ENCODE results near the gene NLGN2.

The NLGN2 gene

DNA sequence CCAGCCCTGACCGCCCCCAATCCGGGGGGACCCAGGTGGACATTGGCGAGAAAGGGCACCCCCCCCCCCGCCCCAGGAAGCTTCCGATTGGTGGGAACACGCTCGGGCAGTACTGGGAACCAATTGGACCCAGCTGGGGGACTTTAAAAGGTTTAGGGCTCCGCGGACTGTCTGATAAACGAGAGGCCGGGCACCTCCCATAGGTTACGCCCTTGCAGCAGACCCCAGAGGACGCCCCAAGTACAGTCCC, 4.0 kb upstream of the NLGN2 start:
- Histone ChIP-seq H3K4me1 (ENCODE audit: insufficient read depth, insufficient read length) (no peaks in the 10 kb centered on the region), H3K4me3 (ENCODE audit: insufficient read length, low read depth) (peak overlapping the region; percentile 68), H3K27me3 (ENCODE audit: insufficient read depth, insufficient read length) (no peaks in the 10 kb centered on the region), H3K9ac (ENCODE audit: insufficient read length, low read depth) (peak overlapping the region; percentile 90), H3K9me3 (ENCODE audit: insufficient read depth, low read length) (no peaks in the 10 kb centered on the region), H3K36me3 (ENCODE audit: insufficient read depth, insufficient read length, low read length) (peaks cover 9% of the 10 kb centered on the region)
- no peak for DNase-seq (ENCODE audit: low read depth, low spot score)
- TF ChIP-seq YY1 (IDR thresholded peaks at IDR 0.05; ENCODE audit: insufficient read depth, insufficient read length) (no peak), SUZ12 (IDR thresholded peaks at IDR 0.05; ENCODE audit: extremely low read depth, insufficient read depth, insufficient read length) (no peak), ZNF274 (IDR thresholded peaks at IDR 0.05; ENCODE audit: low read depth, low read length) (no peak)

DNA sequence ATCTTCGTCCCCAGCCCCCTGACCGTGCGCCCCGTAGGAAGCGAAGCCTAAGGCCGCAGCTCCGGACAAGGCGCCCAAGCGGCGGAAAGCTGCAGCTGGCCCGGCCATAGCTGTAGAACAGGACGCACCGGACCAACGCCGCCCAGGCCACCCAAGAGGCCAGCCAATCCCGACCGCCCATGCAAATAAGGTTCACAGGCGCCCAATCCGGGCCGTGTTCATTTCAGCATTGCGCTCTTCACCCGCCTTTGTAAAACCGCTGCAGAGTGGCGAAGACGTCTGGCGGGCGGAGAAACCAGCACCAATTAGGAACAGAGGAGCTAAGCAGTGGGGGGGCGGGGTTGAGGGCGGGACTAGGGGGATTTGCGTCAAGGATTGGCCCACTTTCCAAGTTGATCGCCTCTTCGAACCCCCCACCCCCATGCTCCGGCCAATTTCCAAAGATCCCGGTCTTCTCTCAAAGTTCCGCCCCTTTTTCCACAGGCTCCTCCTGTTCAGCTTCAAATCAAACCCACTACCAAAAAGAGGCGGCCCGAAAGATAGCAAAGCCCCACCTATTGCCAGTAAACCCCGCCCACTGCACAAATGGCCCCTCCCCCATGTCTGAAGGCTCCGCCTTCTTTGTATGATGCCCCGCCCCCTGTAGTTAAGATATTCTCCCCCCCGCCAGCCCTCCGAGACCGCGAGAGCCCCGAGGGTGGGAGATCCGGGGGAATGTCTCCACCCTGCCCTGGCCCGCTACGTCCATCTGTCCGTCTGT, 3.5 kb upstream of the NLGN2 start, which contains the start of gene TMEM256:
Gene TMEM256, minus strand, starts transcription at position 121 of the 760 bp plus-strand sequence. Its CDS starts 13 bp downstream, at position 108.
- DNase-seq (ENCODE audit: low read depth, low spot score) = peak; percentile 95
- Histone ChIP-seq H3K4me3 (ENCODE audit: insufficient read length, low read depth) (peak within 1 kb of the TSS; percentile 78), H3K36me3 (ENCODE audit: insufficient read depth, insufficient read length, low read length) (peaks cover 14% of the 10 kb centered on the region), H3K27me3 (ENCODE audit: insufficient read depth, insufficient read length) (no peaks in the 10 kb centered on the region), H3K4me1 (ENCODE audit: insufficient read depth, insufficient read length) (no peaks in the 10 kb centered on the region), H3K9ac (ENCODE audit: insufficient read length, low read depth) (peak within 1 kb of the TSS; percentile 90), H3K9me3 (ENCODE audit: insufficient read depth, low read length) (no peaks in the 10 kb centered on the region)
- TF ChIP-seq YY1 (IDR thresholded peaks at IDR 0.05; ENCODE audit: insufficient read depth, insufficient read length) = peak; percentile 26
- no peak for TF ChIP-seq SUZ12 (IDR thresholded peaks at IDR 0.05; ENCODE audit: extremely low read depth, insufficient read depth, insufficient read length)

DNA sequence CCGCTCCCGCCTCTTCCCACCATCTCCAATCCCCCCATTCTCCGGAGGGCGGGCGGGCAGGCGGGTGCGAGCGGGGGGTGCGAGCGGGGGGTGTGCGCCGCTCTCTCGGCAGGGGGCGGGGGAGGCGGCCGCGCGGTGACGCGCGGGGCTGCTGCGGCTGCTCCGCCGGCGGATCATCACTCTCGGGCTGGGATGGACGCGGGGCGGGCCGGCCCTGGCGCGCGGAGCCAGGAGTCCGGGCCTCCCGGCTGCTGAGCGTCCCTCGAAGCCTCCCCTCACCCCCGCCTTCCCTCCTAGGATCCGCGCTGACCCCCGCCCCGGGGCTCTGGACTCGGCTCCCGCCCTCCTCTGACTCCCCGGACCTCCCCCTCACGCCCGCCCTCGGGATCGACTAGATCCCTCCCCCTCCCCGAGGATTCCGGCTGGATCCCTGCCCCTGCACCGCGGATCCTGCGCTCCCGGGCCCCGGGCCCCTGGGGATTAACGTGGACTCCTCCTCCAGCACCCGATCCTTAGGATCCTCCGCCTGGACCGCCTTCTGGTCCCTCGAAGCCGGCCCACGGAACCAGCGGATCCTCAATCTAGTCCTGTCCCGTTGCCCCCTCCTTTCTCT, 2.8 kb upstream of the NLGN2 start:
- Histone ChIP-seq H3K9me3 (ENCODE audit: insufficient read depth, low read length) (no peaks in the 10 kb centered on the region), H3K4me3 (ENCODE audit: insufficient read length, low read depth) (peak overlapping the region; percentile 78), H3K27me3 (ENCODE audit: insufficient read depth, insufficient read length) (no peaks in the 10 kb centered on the region), H3K4me1 (ENCODE audit: insufficient read depth, insufficient read length) (no peaks in the 10 kb centered on the region), H3K9ac (ENCODE audit: insufficient read length, low read depth) (peak overlapping the region; percentile 83), H3K36me3 (ENCODE audit: insufficient read depth, insufficient read length, low read length) (peaks cover 21% of the 10 kb centered on the region)
- TF ChIP-seq SUZ12 (IDR thresholded peaks at IDR 0.05; ENCODE audit: extremely low read depth, insufficient read depth, insufficient read length) = no peak
- no peak for TF ChIP-seq YY1 (IDR thresholded peaks at IDR 0.05; ENCODE audit: insufficient read depth, insufficient read length)
- TF ChIP-seq ZNF274 (IDR thresholded peaks at IDR 0.05; ENCODE audit: low read depth, low read length) = no peak
- DNase-seq (ENCODE audit: low read depth, low spot score) = no peak

DNA sequence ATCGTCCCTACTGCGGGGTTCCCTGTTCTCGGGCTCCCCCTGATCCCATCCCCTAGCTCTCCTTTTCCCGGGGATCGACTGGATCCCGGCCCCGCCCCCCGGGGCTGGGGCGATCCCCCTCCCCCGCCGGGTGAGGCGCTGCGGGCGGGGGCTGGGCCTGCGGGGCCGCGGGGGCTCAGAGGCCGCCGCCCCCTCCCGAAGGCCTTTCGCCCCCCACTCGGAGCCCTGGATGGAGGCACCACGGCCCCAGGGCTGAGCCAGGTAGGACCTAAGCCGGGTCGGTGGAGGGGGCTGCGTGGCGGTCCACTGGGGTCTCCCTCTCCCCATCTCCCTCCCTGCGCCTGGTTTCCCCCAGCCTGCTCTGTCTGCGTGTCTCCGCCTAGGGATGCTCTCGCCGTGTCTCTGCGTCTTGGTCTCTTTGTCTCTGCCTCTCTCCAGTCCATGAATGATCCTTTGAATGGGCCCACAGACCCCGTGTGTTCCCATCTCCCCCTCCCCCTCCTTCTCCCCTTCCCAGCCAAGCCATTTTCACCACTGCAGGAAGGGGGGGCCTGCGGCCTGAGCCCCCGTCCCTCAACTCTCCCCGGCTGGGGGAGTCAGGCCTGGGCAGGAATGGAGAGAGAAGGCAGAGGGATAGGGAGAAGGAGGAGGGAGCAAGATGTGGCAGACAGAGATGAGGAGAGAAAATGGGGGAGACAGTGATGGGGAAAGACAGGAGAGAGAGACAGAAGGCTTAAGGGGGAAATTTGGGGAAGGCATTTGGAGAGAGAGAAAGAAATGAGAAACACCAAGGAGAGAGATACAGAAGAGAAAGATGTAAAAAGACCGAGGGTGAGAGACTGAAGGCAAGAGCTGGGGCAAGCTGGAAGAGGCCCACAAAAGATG, 2.1 kb upstream of the NLGN2 start:
- H3K9ac ChIP-seq (ENCODE audit: insufficient read length, low read depth) = peak overlapping the region; percentile 83
- H3K9me3 ChIP-seq (ENCODE audit: insufficient read depth, low read length) = no peaks in the 10 kb centered on the region
- H3K27me3 ChIP-seq (ENCODE audit: insufficient read depth, insufficient read length) = no peaks in the 10 kb centered on the region
- no peak for TF ChIP-seq YY1 (IDR thresholded peaks at IDR 0.05; ENCODE audit: insufficient read depth, insufficient read length)
- no peak for TF ChIP-seq SUZ12 (IDR thresholded peaks at IDR 0.05; ENCODE audit: extremely low read depth, insufficient read depth, insufficient read length)
- TF ChIP-seq ZNF274 (IDR thresholded peaks at IDR 0.05; ENCODE audit: low read depth, low read length) = no peak
- DNase-seq (ENCODE audit: low read depth, low spot score) = no peak
- no peaks in the 10 kb centered on the region for H3K4me1 ChIP-seq (ENCODE audit: insufficient read depth, insufficient read length)
- peaks cover 27% of the 10 kb centered on the region for H3K36me3 ChIP-seq (ENCODE audit: insufficient read depth, insufficient read length, low read length)
- peak overlapping the region; percentile 78 for H3K4me3 ChIP-seq (ENCODE audit: insufficient read length, low read depth)

DNA sequence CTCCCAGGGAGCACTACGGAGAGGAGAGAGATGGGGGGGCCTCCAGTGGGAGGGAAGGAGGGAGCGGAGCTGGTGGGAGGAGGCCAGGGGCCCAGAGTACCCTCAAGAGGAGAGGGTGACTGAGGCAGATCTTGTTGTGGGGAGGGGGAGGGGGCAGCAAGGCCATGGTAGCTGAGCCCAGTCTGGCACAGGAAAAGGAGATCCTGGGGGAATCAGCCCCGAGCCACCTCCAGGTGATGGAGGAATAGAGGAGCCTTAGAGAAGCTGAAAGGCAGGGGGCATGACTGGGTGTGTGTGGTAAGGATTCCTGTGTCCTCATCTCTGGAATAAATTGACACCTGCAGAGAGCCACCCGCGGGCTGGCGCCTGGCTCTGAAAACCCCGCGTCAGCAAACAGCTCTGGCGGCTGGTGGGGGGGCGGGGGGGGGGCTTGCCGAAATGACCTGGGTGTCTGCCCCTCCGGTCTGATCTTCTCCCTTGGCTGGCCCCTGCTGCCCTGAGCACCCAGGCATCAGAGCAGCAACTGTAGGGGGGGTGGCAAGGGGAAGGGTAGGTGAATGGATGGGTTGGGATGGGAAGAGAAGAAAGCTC, 1.3 kb upstream of the NLGN2 start:
- Histone ChIP-seq H3K4me1 (ENCODE audit: insufficient read depth, insufficient read length) (no peaks in the 10 kb centered on the region), H3K4me3 (ENCODE audit: insufficient read length, low read depth) (peak overlapping the region; percentile 78), H3K27me3 (ENCODE audit: insufficient read depth, insufficient read length) (no peaks in the 10 kb centered on the region), H3K9me3 (ENCODE audit: insufficient read depth, low read length) (no peaks in the 10 kb centered on the region), H3K36me3 (ENCODE audit: insufficient read depth, insufficient read length, low read length) (peaks cover 33% of the 10 kb centered on the region), H3K9ac (ENCODE audit: insufficient read length, low read depth) (peak overlapping the region; percentile 83)
- DNase-seq (ENCODE audit: low read depth, low spot score) = no peak
- TF ChIP-seq ZNF274 (IDR thresholded peaks at IDR 0.05; ENCODE audit: low read depth, low read length) (no peak), SUZ12 (IDR thresholded peaks at IDR 0.05; ENCODE audit: extremely low read depth, insufficient read depth, insufficient read length) (no peak), YY1 (IDR thresholded peaks at IDR 0.05; ENCODE audit: insufficient read depth, insufficient read length) (no peak)

DNA sequence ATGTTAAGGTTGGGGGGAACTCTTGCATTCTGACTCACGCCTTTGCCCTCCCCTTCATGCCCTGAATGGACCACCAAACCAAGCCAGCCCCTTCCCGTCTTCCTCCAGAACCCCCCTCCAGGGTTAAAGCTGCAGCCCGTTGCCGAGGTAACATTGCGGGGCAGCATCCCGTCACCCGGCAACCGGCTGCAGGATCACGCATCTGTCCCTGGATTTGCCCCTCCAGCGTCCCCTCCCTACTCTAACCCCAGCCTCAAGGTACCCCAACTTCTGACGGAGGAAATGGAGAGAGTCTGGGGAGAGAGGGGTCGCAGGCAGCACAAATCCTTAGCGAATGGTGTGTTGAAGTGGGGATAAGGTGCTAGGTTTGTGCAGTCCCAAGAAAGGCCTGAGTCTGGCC, 563 bp upstream of the NLGN2 start:
- TF ChIP-seq YY1 (IDR thresholded peaks at IDR 0.05; ENCODE audit: insufficient read depth, insufficient read length) (no peak), SUZ12 (IDR thresholded peaks at IDR 0.05; ENCODE audit: extremely low read depth, insufficient read depth, insufficient read length) (no peak)
- no peak overlapping the region for H3K9ac ChIP-seq (ENCODE audit: insufficient read length, low read depth)
- H3K27me3 ChIP-seq (ENCODE audit: insufficient read depth, insufficient read length) = no peaks in the 10 kb centered on the region
- H3K36me3 ChIP-seq (ENCODE audit: insufficient read depth, insufficient read length, low read length) = peaks cover 26% of the 10 kb centered on the region
- H3K4me1 ChIP-seq (ENCODE audit: insufficient read depth, insufficient read length) = no peaks in the 10 kb centered on the region
- DNase-seq (ENCODE audit: low read depth, low spot score) = no peak
- no peaks in the 10 kb centered on the region for H3K9me3 ChIP-seq (ENCODE audit: insufficient read depth, low read length)
- H3K4me3 ChIP-seq (ENCODE audit: insufficient read length, low read depth) = no peak overlapping the region
